Gastroesophageal sphincter (tissue), 4 donors: ENCODE measurements around the gene TIMMDC1. TPM values are rescaled to one million over a fixed set of nuclear protein-coding genes. Genes with fewer than 3 reads are reported as not detected.

Experiments
- ATAC-seq: fragments of 150-250 bp; one replicate; pipeline ENCODE4 v1.9.1; 2016; ENCODE audit warnings: mild to moderate bottlenecking, moderate library complexity
- H3K27ac ChIP-seq, 4 donors: fragments of 200-600 bp; sonication (generic) in 3 of 4; 1 replicate in 3 of 4; 2 replicates in 1 of 4; pipeline ENCODE4 v1.5.1; 2016 to 2019
- H3K27me3 ChIP-seq: fragments of 200-600 bp; sonication (generic); one replicate; pipeline ENCODE4 v1.5.1; 2019
- H3K36me3 ChIP-seq, 2 donors: fragments of 200-600 bp; sonication (generic); one replicate each; pipeline ENCODE4 v1.5.1; 2019; ENCODE audit warnings: control low read depth in 1 of 2
- H3K4me1 ChIP-seq, 3 donors: fragments of 200-600 bp; sonication (generic); 1 replicate in 2 of 3; 2 replicates in 1 of 3; pipeline ENCODE4 v1.5.1; 2016 to 2019; ENCODE audit warnings: control low read depth in 2 of 3
- H3K4me3 ChIP-seq, 2 donors: fragments of 200-600 bp; sonication (generic); one replicate each; pipeline ENCODE4 v1.5.1; 2019; ENCODE audit warnings: mild to moderate bottlenecking in 1 of 2, moderate library complexity in 1 of 2
- H3K9me3 ChIP-seq, 3 donors: fragments of 200-600 bp; sonication (generic); one replicate each; pipeline ENCODE4 v1.5.1; 2017 to 2019; ENCODE audit warnings: control low read depth in 2 of 3
- CTCF ChIP-seq, 4 experiments: fragments of 200-600 bp in 2 of 4; fragments of 450-650 bp in 2 of 4; sonication (generic) in 1 of 4; IDR thresholded peaks; one replicate each; pipeline ENCODE4 v1.5.1; 2017 to 2019; ENCODE audit warnings: antibody characterized with exemption in 4 of 4, mild to moderate bottlenecking in 2 of 4, moderate library complexity in 2 of 4
- EP300 ChIP-seq: sonication (generic); formaldehyde crosslinking; IDR thresholded peaks from one replicate; pipeline ENCODE4 v1.6.1; 2017; ENCODE audit warnings: antibody characterized with exemption, mild to moderate bottlenecking
- POLR2A ChIP-seq, 2 donors: fragments of 450-650 bp; IDR thresholded peaks; one replicate each; pipeline ENCODE4 v1.6.1; 2017; ENCODE audit warnings: antibody characterized with exemption in 2 of 2, mild to moderate bottlenecking in 2 of 2, moderate library complexity in 1 of 2
- POLR2AphosphoS5 ChIP-seq: sonication (generic); formaldehyde crosslinking; IDR thresholded peaks from one replicate; pipeline ENCODE4 v1.6.1; 2017; ENCODE audit warnings: antibody characterized with exemption
- WGBS, 2 donors: methylation state at CpG; one replicate each; pipeline ENCODE4 v1.1.5; 2018; ENCODE audit warnings: low coverage in 1 of 2; 5-methylcytosine and 5-hydroxymethylcytosine counted together
- total RNA-seq, 4 donors: library from RNA; depleted of rRNA; stranded (reverse); fragments of >200 nt; gene quantifications; one replicate each; pipeline ENCODE4 v1.1.0, GENCODE V29; 2016

Gene TIMMDC1
- total RNA-seq, 4 donors from 2014 or later: 43.9 to 65.7 (median 52.2) TPM

GRCh38 chr3:119481079-119481478 lies 17.3 kb upstream of the TIMMDC1 start:
- no peak for TF ChIP-seq CTCF (IDR thresholded peaks at IDR 0.05)
- TF ChIP-seq POLR2A (IDR thresholded peaks at IDR 0.05): no peak
- no peak for TF ChIP-seq POLR2AphosphoS5
- TF ChIP-seq EP300: no peak
- Histone ChIP-seq H3K4me1 (no peaks in the 10 kb centered on the region), H3K4me3 (no peak overlapping the region), H3K9me3 (no peaks in the 10 kb centered on the region), H3K36me3 (peaks cover 0 to 96% of the 10 kb centered on the region in 2 donors), H3K27me3 (no peaks in the 10 kb centered on the region), H3K27ac (no peak overlapping the region)
- no peak for ATAC-seq
- WGBS, 2 donors: 81 to 90% methylated on average over 2 of the region's 2 CpGs

GRCh38 chr3:119483101-119483500 lies 15.2 kb upstream of the TIMMDC1 start:
- TF ChIP-seq POLR2AphosphoS5: no peak
- TF ChIP-seq EP300: no peak
- no peak for TF ChIP-seq POLR2A (IDR thresholded peaks at IDR 0.05)
- no peaks in the 10 kb centered on the region for H3K4me1 ChIP-seq
- H3K36me3 ChIP-seq: peaks cover 0 to 98% of the 10 kb centered on the region in 2 donors
- ATAC-seq: no peak
- H3K4me3 ChIP-seq: no peak overlapping the region
- no peaks in the 10 kb centered on the region for H3K9me3 ChIP-seq
- no peak overlapping the region for H3K27ac ChIP-seq
- H3K27me3 ChIP-seq: no peaks in the 10 kb centered on the region
- 67% methylated on average over 1 of the region's 1 CpG; no CpG with 5 or more reads in 1 of the 2 donors for WGBS, 2 donors

- Histone ChIP-seq H3K9me3 (no peaks in the 10 kb centered on the region), H3K4me3 (no peak overlapping the region), H3K36me3 (peaks cover 0 to 98% of the 10 kb centered on the region in 2 donors), H3K27ac (no peak overlapping the region), H3K27me3 (no peaks in the 10 kb centered on the region), H3K4me1 (no peaks in the 10 kb centered on the region)
- 90 to 93% methylated on average over 2 of the region's 2 CpGs for WGBS, 2 donors
- ATAC-seq: no peak
- TF ChIP-seq POLR2AphosphoS5 (no peak), CTCF (IDR thresholded peaks at IDR 0.05) (no peak), POLR2A (IDR thresholded peaks at IDR 0.05) (no peak), EP300 (no peak)
Observed at GRCh38 chr3:119485563-119485962, 12.8 kb upstream of the TIMMDC1 start.

- no peaks in the 10 kb centered on the region for H3K27me3 ChIP-seq
- no peak overlapping the region for H3K4me3 ChIP-seq
- H3K9me3 ChIP-seq: no peaks in the 10 kb centered on the region
- ATAC-seq: no peak
- H3K36me3 ChIP-seq: peaks cover 0 to 79% of the 10 kb centered on the region in 2 donors
- no peaks in the 10 kb centered on the region for H3K4me1 ChIP-seq
- TF ChIP-seq EP300: no peak
- TF ChIP-seq CTCF (IDR thresholded peaks at IDR 0.05): no peak
- TF ChIP-seq POLR2A (IDR thresholded peaks at IDR 0.05): no peak
- no peak for TF ChIP-seq POLR2AphosphoS5
- no peak overlapping the region for H3K27ac ChIP-seq
- WGBS, 2 donors: 82 to 100% methylated on average over 1 to 2 of the region's 2 CpGs
Observed at GRCh38 chr3:119490153-119490552, 8.2 kb upstream of the TIMMDC1 start.

- H3K27me3 ChIP-seq: no peaks in the 10 kb centered on the region
- H3K4me3 ChIP-seq: no peak overlapping the region
- H3K9me3 ChIP-seq: no peaks in the 10 kb centered on the region
- peaks cover 0 to 59% of the 10 kb centered on the region in 2 donors for H3K36me3 ChIP-seq
- ATAC-seq: no peak
- TF ChIP-seq CTCF (IDR thresholded peaks at IDR 0.05) (no peak), POLR2A (IDR thresholded peaks at IDR 0.05) (no peak), POLR2AphosphoS5 (no peak), EP300 (no peak)
- 92 to 95% methylated on average over 2 of the region's 2 CpGs for WGBS, 2 donors
- no peak overlapping the region for H3K27ac ChIP-seq
- H3K4me1 ChIP-seq: peaks cover 0 to under 1% (median 0%) of the 10 kb centered on the region in 3 donors
Observed at GRCh38 chr3:119492128-119492527, 6.2 kb upstream of the TIMMDC1 start.
